HG03139 (cell line): ENCODE measurements around the gene ERVH48-1.
"Not testable (repeated sequence)": the region's sequence is repeated elsewhere in the genome, so short reads cannot be mapped to it uniquely, and the experiment has no call there.

Source experiments
- ATAC-seq: cut with Tn5 transposase; IDR thresholded peaks from one replicate; pipeline ENCODE4 v1.9.1; 2021; ENCODE audit not compliant: unreplicated experiment

ERVH48-1 gene

GRCh38 chr21:42908484-42908883, 16.9 kb downstream of the ERVH48-1 start:
- ATAC-seq: not testable (repeated sequence)

- no peak for ATAC-seq
These were observed 19.2 kb downstream of the ERVH48-1 start for GRCh38 chr21:42906233-42906632.

- ATAC-seq: no peak
These were observed 20.2 kb downstream of the ERVH48-1 start for GRCh38 chr21:42905195-42905594.

GRCh38 chr21:42903817-42904216, 21.6 kb downstream of the ERVH48-1 start:
- no peak for ATAC-seq

- ATAC-seq: no peak
These were observed 25.0 kb downstream of the ERVH48-1 start for GRCh38 chr21:42900446-42900845.

GRCh38 chr21:42892931-42893755, 32.3 kb downstream of the ERVH48-1 start, which contains the start of gene NDUFV3:
TSS of gene NDUFV3 (plus strand) at chr21:42893309. CDS start at chr21:42893334, 25 bp downstream.
- peak; percentile 95 for ATAC-seq

GRCh38 chr21:42892582-42892930, 32.9 kb downstream of the ERVH48-1 start:
- peak; percentile 2 for ATAC-seq

- no peak for ATAC-seq
These were observed 38.1 kb downstream of the ERVH48-1 start for GRCh38 chr21:42887326-42887725.

GRCh38 chr21:42883921-42884320, 41.5 kb downstream of the ERVH48-1 start:
- no peak for ATAC-seq

- ATAC-seq: no peak
These were observed 45.1 kb downstream of the ERVH48-1 start for GRCh38 chr21:42880352-42880751.

GRCh38 chr21:42878993-42879787, 46.2 kb downstream of the ERVH48-1 start, which contains the start of gene WDR4:
TSS of gene WDR4 (minus strand) at chr21:42879539. CDS start at chr21:42879495, 44 bp downstream.
- ATAC-seq: peak; percentile 76

GRCh38 chr21:42878678-42878992, 46.8 kb downstream of the ERVH48-1 start:
- peak; percentile 21 for ATAC-seq

- ATAC-seq: not testable (repeated sequence)
These were observed 49.6 kb downstream of the ERVH48-1 start for GRCh38 chr21:42875811-42876210.

GRCh38 chr21:42873096-42873495, 52.3 kb downstream of the ERVH48-1 start:
- ATAC-seq: no peak

- ATAC-seq: no peak
These were observed 57.2 kb downstream of the ERVH48-1 start for GRCh38 chr21:42868196-42868595.
